GM21717 (cell line): ENCODE results near the gene ARHGEF16.

Experiments
- ATAC-seq: cut with Tn5 transposase; IDR thresholded peaks from one replicate; pipeline ENCODE4 v1.9.1; 2021; ENCODE audit warnings: mild to moderate bottlenecking, moderate library complexity; ENCODE audit not compliant: unreplicated experiment

Gene ARHGEF16

GRCh38 chr1:3498986-3499385 is 44.5 kb downstream of the ARHGEF16 start:
- no peak for ATAC-seq

GRCh38 chr1:3499611-3500010 is 45.1 kb downstream of the ARHGEF16 start:
- no peak for ATAC-seq

GRCh38 chr1:3500265-3500835 is 45.9 kb downstream of the ARHGEF16 start:
- no peak for ATAC-seq

- ATAC-seq: no peak
Observed at GRCh38 chr1:3501437-3501836, 47.0 kb downstream of the ARHGEF16 start.

- ATAC-seq: no peak
Observed at GRCh38 chr1:3501856-3502640, 47.6 kb downstream of the ARHGEF16 start.

GRCh38 chr1:3502641-3503524 is 48.4 kb downstream of the ARHGEF16 start:
- no peak for ATAC-seq

- ATAC-seq: no peak
Observed at GRCh38 chr1:3503525-3503886, 49.0 kb downstream of the ARHGEF16 start.

GRCh38 chr1:3504151-3504821 is 49.8 kb downstream of the ARHGEF16 start:
- no peak for ATAC-seq

GRCh38 chr1:3504822-3505153 is 50.3 kb downstream of the ARHGEF16 start:
- no peak for ATAC-seq

- ATAC-seq: no peak
Observed at GRCh38 chr1:3505161-3505560, 50.7 kb downstream of the ARHGEF16 start.

GRCh38 chr1:3506041-3506440 is 51.6 kb downstream of the ARHGEF16 start:
- ATAC-seq: no peak

GRCh38 chr1:3506943-3507342 is 52.5 kb downstream of the ARHGEF16 start:
- no peak for ATAC-seq

GRCh38 chr1:3507636-3508275 is 53.3 kb downstream of the ARHGEF16 start:
- no peak for ATAC-seq

- no peak for ATAC-seq
Observed at GRCh38 chr1:3508757-3509415, 54.4 kb downstream of the ARHGEF16 start.

- ATAC-seq: no peak
Observed at GRCh38 chr1:3509721-3510120, 55.3 kb downstream of the ARHGEF16 start.

GRCh38 chr1:3510136-3510955 is 55.9 kb downstream of the ARHGEF16 start:
- ATAC-seq: no peak

- ATAC-seq: no peak
Observed at GRCh38 chr1:3510956-3511250, 56.4 kb downstream of the ARHGEF16 start.

- ATAC-seq: no peak
Observed at GRCh38 chr1:3511306-3511705, 56.8 kb downstream of the ARHGEF16 start.

- no peak for ATAC-seq
Observed at GRCh38 chr1:3511856-3512255, 57.4 kb downstream of the ARHGEF16 start.

GRCh38 chr1:3514404-3514803 is 59.9 kb downstream of the ARHGEF16 start:
- ATAC-seq: no peak
